ENCODE data around the gene ATP2A2.
"Not testable (repeated sequence)": the region's sequence is repeated elsewhere in the genome, so short reads cannot be mapped to it uniquely, and the experiment has no call there.

The ATP2A2 gene

DNA sequence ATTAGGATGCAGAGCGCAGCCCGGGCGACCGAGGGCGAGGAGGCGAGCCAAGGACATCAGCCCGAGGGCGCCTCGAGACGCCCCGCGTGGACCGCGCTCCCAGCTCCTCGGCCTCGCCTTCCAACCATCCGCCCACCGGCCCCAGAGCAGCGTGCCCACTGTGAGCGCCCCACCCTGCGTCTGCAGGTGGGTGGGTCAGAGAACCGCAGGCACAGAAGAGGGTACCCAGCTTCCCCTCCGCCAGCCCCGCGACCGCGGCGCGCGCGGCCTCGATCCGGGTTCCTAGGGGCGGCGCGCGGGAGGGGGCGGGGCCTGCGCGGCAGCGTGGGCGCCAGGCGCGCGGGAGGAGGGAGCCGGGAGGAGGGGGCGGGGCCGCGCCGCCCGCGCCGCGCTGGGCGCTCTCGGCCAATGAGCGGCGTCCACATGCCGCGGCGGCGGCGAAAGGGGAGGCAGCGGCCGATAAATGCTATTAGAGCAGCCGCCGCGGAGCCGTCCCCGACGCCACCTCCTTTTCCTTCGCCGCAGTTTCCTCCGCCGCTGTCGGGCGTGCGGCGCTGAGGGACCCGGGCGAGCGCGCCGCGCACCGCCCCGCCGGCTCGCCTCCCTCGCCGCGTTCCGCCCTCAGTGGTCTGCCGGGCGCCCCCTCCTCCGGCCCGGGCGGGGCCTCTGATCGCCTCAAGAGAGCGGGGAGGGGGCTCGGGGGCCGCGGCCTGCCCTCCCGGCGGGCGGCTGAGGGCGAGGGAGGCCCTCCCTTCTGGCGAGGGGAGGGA lies at the start of gene ATP2A2:
ATP2A2 (plus strand) TSS at position 469 of the 770 bp plus-strand sequence. CDS start 543 bp downstream, outside the sequence.
- peak; percentile 65 for DNase-seq (ENCODE audit: low read depth, low spot score)

GRCh38 chr12:110233212-110233903 lies 47.7 kb upstream of the ATP2A2 start:
- no peak for DNase-seq (ENCODE audit: low read depth, low spot score)

DNA sequence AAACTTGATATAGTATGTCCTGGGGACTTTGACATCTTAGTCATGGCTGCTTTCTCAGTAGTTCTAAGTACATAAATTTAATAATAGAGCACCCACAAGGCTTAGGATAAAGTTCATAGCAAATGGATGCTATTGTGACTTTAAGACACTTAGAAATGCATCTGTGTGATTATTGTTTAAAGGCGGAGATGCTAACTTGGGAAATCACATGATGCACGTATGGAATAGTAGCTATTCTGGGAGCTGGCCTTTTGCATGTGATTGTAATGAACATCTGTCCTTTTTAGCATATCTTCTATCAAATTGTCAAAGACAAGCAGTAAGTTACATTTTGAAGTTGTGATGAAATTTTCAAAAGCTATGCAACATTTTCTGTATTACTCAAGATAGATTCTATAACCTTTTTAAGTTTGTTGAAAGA lies 46.7 kb upstream of the ATP2A2 start:
- no peak for DNase-seq (ENCODE audit: low read depth, low spot score)

- DNase-seq (ENCODE audit: low read depth, low spot score), result no peak
Measured at GRCh38 chr12:110234755-110235154, 46.3 kb upstream of the ATP2A2 start.

GRCh38 chr12:110235383-110235782 lies 45.7 kb upstream of the ATP2A2 start:
- no peak for DNase-seq (ENCODE audit: low read depth, low spot score)

GRCh38 chr12:110243227-110243626 lies 37.8 kb upstream of the ATP2A2 start:
- no peak for DNase-seq (ENCODE audit: low read depth, low spot score)

DNA sequence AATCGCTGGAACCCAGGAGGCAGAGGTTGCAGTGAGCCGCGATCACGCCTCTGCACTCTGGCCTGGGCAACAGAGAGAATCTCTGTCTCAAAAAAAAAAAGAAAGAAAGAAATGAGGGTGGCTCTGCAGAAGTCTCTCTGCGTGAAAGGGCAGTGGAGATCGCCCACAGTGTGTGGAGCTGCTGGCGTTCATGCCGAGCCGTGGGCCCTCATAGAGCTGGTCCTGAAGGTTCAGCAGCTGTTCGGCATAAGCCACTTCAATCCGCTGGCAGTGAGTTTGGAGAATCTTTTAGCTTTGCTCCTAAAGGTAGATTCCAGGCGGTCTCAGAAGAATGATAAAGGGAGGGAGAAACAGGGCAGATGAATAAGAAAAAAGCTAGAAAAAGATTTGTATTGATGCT lies 36.7 kb upstream of the ATP2A2 start:
- DNase-seq (ENCODE audit: low read depth, low spot score), result no peak

- no peak for DNase-seq (ENCODE audit: low read depth, low spot score)
Measured at GRCh38 chr12:110244829-110245228, 36.2 kb upstream of the ATP2A2 start.

DNA sequence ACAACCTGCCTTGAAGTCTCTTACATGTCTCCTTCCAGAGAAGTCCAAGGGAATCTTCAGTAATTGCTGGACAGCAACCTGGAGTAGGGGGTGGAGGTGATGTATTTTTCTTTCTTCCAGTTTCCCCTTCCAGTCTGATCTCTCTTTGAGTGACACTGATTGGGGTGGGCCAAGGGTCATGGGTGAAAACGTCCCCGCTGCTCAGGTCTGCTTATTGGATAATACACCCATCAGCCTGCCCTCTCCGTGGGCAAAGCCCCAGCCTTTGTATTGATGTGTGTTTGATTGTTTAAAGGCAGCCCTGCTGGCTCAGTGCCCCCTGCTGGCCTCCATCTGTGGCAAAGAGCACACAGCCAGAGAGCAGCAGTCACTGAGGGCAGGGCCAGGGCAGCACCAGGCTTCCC lies 35.7 kb upstream of the ATP2A2 start:
- no peak for DNase-seq (ENCODE audit: low read depth, low spot score)

DNA sequence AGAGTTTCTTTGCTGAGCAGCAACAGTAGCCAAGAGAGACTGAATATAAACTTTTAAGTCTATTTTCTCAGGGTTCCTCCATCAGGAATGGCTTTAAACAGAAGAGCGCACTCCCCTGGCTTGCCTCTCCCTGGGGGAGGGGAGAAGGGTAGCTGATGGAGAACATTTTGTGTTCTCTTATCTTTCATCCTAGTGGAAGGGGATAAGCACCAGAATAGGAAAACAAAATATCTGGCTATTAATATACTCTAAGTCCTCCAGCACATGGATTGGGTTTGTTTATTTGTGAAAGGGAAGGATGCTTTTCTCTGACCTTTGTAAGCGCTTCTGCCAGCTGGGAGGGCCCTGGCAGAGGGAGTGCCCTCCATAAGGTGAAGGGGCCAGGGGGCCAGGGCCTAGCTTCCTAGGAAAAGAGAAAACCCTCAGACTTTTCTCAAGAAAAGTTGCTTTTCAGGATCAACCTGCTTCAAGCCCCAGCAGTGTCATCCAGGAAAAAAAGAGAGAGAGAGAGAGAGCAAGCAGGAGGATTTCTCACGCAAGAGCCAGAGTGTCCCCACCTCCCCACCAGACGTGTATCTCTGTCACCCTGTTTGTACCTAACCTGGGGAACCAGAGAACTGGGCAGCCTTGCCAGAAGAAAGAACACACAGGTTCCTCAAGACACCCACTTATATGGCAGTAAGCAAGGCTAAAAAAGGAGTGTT lies 34.3 kb upstream of the ATP2A2 start:
- no peak for DNase-seq (ENCODE audit: low read depth, low spot score)

DNA sequence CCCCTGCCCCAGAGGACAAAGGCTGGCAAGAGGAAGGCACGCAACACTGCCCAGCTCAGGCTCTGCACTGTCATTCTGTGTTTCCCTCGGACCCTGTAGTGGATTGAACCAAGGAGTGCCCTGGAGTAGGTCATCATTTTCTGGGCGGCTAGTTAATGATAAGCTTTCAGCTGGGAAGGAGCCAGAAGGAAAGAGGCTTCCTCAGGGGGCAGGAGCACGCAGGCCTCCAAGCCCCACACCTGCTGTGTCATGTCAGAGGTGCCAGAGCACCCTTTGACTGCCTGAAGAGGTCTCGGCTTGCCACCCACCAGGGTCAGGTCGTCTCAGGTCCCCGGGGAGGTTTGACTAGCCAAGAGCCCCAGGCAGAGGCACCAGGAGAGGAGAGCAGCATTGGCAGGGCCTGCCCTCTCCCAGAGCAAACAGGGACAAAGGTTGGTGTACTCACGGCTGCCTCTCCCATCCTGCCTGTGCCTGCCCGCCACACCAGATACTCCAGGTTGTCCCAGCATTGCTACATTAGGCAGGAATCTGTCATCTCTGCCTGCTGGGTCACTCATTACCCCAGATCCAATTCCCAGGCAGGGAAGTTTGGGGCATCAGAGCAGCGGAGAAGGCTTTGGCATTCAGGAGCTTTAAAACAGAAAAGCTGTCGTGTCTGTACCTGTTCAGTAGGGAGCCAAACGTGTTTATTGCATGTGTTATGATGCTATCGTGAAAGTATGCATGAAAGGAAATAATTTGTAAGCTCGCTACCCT lies 33.5 kb upstream of the ATP2A2 start:
- no peak for DNase-seq (ENCODE audit: low read depth, low spot score)

DNA sequence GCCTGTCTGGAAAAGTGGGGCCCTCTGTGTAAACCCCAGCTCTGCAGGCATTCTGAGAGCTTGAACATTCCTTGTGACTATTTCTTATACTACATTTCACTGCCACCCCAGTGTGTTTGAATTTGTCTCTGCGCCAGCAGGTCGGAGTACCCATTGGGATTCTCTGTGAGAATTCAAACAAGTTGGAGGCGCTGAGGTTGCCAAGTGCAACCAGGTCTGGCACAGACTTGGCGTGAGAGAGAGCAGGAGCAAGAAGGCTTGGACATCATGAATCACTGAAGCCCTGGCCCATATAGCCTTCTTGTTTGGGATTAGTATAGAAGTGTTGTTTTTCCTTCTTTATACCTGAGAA lies 33.0 kb upstream of the ATP2A2 start:
- DNase-seq (ENCODE audit: low read depth, low spot score), result no peak

- no peak for DNase-seq (ENCODE audit: low read depth, low spot score)
Measured at GRCh38 chr12:110249105-110249504, 31.9 kb upstream of the ATP2A2 start.

- DNase-seq (ENCODE audit: low read depth, low spot score), result no peak
Measured at GRCh38 chr12:110249716-110250225, 31.3 kb upstream of the ATP2A2 start.

DNA sequence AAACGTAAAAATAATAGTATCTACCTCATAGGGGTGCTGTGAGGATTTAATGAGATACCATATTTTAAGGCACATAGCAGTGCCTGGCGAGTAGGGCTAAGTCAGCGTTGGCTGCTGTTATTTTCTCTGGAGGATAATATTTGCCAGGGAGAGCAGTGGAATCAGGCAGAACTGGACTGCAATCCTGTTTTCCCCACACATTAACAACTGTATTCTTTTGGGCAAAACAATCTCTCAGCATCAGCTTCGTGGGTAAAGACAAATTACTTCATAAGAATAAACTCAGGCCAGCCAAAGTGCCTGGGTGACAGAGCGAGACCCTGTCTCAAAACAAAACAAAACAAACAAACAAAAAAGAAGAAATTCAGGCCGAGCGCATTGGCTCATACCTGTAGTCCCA lies 29.7 kb upstream of the ATP2A2 start:
- DNase-seq (ENCODE audit: low read depth, low spot score), result no peak

DNA sequence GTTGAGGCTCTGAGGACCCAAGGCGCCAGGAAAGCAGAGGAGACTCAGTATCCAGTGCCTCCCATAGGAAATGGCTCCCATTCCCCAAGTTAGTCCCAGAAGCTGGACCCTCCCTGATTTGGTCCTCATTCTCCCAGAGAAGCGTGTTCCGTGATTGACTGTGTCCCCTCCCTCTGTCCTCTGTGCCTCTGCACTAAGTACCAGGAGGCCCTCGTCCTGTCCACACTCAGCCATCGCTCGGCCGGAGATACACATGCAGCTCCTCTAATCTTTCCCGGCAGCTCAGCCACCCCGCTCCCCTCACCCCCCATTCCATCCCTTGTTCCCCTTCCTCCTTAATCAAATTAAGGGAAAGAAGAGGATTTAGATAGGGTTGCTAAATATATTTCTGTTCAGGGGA lies 28.3 kb upstream of the ATP2A2 start:
- no peak for DNase-seq (ENCODE audit: low read depth, low spot score)

GRCh38 chr12:110253176-110253575 lies 27.9 kb upstream of the ATP2A2 start:
- DNase-seq (ENCODE audit: low read depth, low spot score), result no peak

GRCh38 chr12:110254971-110255540 lies 26.0 kb upstream of the ATP2A2 start:
- no peak for DNase-seq (ENCODE audit: low read depth, low spot score)

GRCh38 chr12:110255890-110256456 lies 25.1 kb upstream of the ATP2A2 start:
- DNase-seq (ENCODE audit: low read depth, low spot score), result not testable (repeated sequence)

GRCh38 chr12:110256780-110257431 lies 24.1 kb upstream of the ATP2A2 start:
- no peak for DNase-seq (ENCODE audit: low read depth, low spot score)
